Measurements from ENCODE around the gene CLMP. TPM values are rescaled to one million over a fixed set of nuclear protein-coding genes. Genes with fewer than 3 reads are reported as not detected.
A peak's percentile ranks its signal among the peaks of the same experiment; 100 is the strongest.
"Not testable (repeated sequence)": the region's sequence is repeated elsewhere in the genome, so short reads cannot be mapped to it uniquely, and the experiment has no call there.

CLMP gene
- polyA plus RNA-seq, 4 donors: 25.2 to 42.3 (median 39.1) TPM

GRCh38 chr11:123139206-123139605 is 55.8 kb downstream of the CLMP start:
- DNase-seq (ENCODE audit: low read depth in 4 of 4, low spot score in 3 of 4): no peak

GRCh38 chr11:123137431-123138224 is 57.4 kb downstream of the CLMP start:
- peak; percentile 72 to 81 (median 80) for DNase-seq (ENCODE audit: low read depth in 4 of 4, low spot score in 3 of 4)

GRCh38 chr11:123135863-123136446 is 59.1 kb downstream of the CLMP start:
- DNase-seq (ENCODE audit: low read depth in 4 of 4, low spot score in 3 of 4): no peak

- no peak for DNase-seq (ENCODE audit: low read depth in 4 of 4, low spot score in 3 of 4)
Observed at GRCh38 chr11:123132881-123133280, 62.2 kb downstream of the CLMP start.

- DNase-seq (ENCODE audit: low read depth in 4 of 4, low spot score in 3 of 4): not testable (repeated sequence)
Observed at GRCh38 chr11:123132034-123132766, 62.8 kb downstream of the CLMP start.

- no peak for DNase-seq (ENCODE audit: low read depth in 4 of 4, low spot score in 3 of 4)
Observed at GRCh38 chr11:123129920-123130319, 65.1 kb downstream of the CLMP start.

GRCh38 chr11:123125169-123125568 is 69.9 kb downstream of the CLMP start:
- no peak for DNase-seq (ENCODE audit: low read depth in 4 of 4, low spot score in 3 of 4)

- no peak for DNase-seq (ENCODE audit: low read depth in 4 of 4, low spot score in 3 of 4)
Observed at GRCh38 chr11:123122852-123123251, 72.2 kb downstream of the CLMP start.

GRCh38 chr11:123122341-123122740 is 72.7 kb downstream of the CLMP start:
- no peak for DNase-seq (ENCODE audit: low read depth in 4 of 4, low spot score in 3 of 4)

- no peak for DNase-seq (ENCODE audit: low read depth in 4 of 4, low spot score in 3 of 4)
Observed at GRCh38 chr11:123116486-123116885, 78.6 kb downstream of the CLMP start.

GRCh38 chr11:123111465-123111864 is 83.6 kb downstream of the CLMP start:
- peak in 3 of 4 donors; percentile 27 to 47 (median 32) for DNase-seq (ENCODE audit: low read depth in 4 of 4, low spot score in 3 of 4)

- no peak for DNase-seq (ENCODE audit: low read depth in 4 of 4, low spot score in 3 of 4)
Observed at GRCh38 chr11:123110397-123110796, 84.7 kb downstream of the CLMP start.

GRCh38 chr11:123107945-123108495 is 87.0 kb downstream of the CLMP start:
- no peak for DNase-seq (ENCODE audit: low read depth in 4 of 4, low spot score in 3 of 4)

- DNase-seq (ENCODE audit: low read depth in 4 of 4, low spot score in 3 of 4): no peak
Observed at GRCh38 chr11:123104697-123105096, 90.4 kb downstream of the CLMP start.

GRCh38 chr11:123103326-123103980 is 91.6 kb downstream of the CLMP start:
- DNase-seq (ENCODE audit: low read depth in 4 of 4, low spot score in 3 of 4): peak; percentile 52 to 62 (median 59)

- no peak for DNase-seq (ENCODE audit: low read depth in 4 of 4, low spot score in 3 of 4)
Observed at GRCh38 chr11:123100379-123101085, 94.5 kb downstream of the CLMP start.

- no peak for DNase-seq (ENCODE audit: low read depth in 4 of 4, low spot score in 3 of 4)
Observed at GRCh38 chr11:123098990-123099389, 96.1 kb downstream of the CLMP start.

GRCh38 chr11:123093739-123094138 is 101.3 kb downstream of the CLMP start:
- no peak for DNase-seq (ENCODE audit: low read depth in 4 of 4, low spot score in 3 of 4)

GRCh38 chr11:123091506-123091905 is 103.5 kb downstream of the CLMP start:
- DNase-seq (ENCODE audit: low read depth in 4 of 4, low spot score in 3 of 4): no peak

- DNase-seq (ENCODE audit: low read depth in 4 of 4, low spot score in 3 of 4): not testable (repeated sequence)
Observed at GRCh38 chr11:123090168-123090567, 104.9 kb downstream of the CLMP start.
